ENCODE results near the gene HOXB3. TPM values are rescaled to one million over a fixed set of nuclear protein-coding genes. Genes with fewer than 3 reads are reported as not detected.

The HOXB3 gene
- total RNA-seq, 3 donors from 2014 or later (not counting 1 experiment from before 2014, with no cell fraction given) = 7.9 to 15.6 (median 15.3) TPM

DNA sequence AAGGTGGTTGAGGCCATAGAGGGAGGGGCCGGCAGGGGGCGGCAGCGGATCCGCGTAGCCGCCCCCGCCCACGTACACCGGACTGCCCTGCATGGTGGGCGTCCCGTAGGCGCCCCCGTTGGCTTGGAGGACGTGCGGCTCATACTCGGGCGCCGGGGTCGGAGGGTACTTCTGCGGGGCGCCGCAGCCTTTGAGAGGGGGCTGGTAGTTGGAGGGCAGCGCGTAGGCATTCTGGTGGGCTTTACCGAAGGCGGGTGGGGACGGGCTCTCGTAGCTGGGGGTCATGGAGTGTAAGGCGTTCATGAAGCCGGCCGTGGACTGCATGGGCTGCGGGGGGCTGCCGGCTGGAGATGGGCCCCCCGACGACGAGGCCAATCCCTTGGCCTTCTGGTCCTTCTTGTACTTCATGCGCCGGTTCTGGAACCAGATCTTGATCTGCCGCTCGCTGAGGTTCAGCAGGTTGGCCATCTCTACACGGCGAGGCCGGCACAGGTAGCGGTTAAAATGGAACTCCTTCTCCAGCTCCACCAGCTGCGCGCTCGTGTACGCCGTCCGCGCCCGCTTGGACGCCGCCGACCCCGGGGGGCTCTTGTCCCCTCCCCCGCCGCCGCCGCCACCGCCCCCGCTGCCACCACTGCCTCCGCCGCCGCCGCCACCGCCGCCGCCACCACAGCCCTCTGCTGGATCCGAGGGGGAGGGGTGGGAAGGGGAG lies 39.4 kb downstream of the HOXB3 start:
- Histone ChIP-seq H3K4me1 (ENCODE audit: control insufficient read depth, insufficient read depth, low read length) (peaks cover 34% of the 10 kb centered on the region), H3K36me3 (ENCODE audit: control insufficient read depth, insufficient read depth, low read length) (peaks cover 2% of the 10 kb centered on the region), H3K27me3 (ENCODE audit: control insufficient read depth, insufficient read depth, low read length) (no peaks in the 10 kb centered on the region), H3K27ac (ENCODE audit: low read length) (no peak overlapping the region), H3K9me3 (ENCODE audit: control insufficient read depth, insufficient read depth, low read length) (no peaks in the 10 kb centered on the region), H3K4me3 (ENCODE audit: low read length) (no peak overlapping the region)
- H3K27me3 Mint-ChIP-seq (ENCODE audit: low read depth in 2 of 2) = peaks cover 0 to 8% of the 10 kb centered on the region in 2 donors
- ATAC-seq (no peak), DNase-seq (no peak)
- no peaks in the 10 kb centered on the region for H3K36me3 Mint-ChIP-seq
- no peak overlapping the region for H3K4me3 Mint-ChIP-seq
- intact Hi-C loops (cut with micrococcal nuclease) = no loop called here
- TF ChIP-seq, protein P1, sequence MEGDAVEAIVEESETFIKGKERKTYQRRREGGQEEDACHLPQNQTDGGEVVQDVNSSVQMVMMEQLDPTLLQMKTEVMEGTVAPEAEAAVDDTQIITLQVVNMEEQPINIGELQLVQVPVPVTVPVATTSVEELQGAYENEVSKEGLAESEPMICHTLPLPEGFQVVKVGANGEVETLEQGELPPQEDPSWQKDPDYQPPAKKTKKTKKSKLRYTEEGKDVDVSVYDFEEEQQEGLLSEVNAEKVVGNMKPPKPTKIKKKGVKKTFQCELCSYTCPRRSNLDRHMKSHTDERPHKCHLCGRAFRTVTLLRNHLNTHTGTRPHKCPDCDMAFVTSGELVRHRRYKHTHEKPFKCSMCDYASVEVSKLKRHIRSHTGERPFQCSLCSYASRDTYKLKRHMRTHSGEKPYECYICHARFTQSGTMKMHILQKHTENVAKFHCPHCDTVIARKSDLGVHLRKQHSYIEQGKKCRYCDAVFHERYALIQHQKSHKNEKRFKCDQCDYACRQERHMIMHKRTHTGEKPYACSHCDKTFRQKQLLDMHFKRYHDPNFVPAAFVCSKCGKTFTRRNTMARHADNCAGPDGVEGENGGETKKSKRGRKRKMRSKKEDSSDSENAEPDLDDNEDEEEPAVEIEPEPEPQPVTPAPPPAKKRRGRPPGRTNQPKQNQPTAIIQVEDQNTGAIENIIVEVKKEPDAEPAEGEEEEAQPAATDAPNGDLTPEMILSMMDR (IDR thresholded peaks at IDR 0.05) = no peak
- WGBS (ENCODE audit: insufficient coverage) = 96% methylated on average over 70 of the region's 70 CpGs
- H3K27ac Mint-ChIP-seq = no peak overlapping the region
- peaks cover 40 to 47% of the 10 kb centered on the region in 2 donors for H3K4me1 Mint-ChIP-seq
- no peaks in the 10 kb centered on the region for H3K9me3 Mint-ChIP-seq

DNA sequence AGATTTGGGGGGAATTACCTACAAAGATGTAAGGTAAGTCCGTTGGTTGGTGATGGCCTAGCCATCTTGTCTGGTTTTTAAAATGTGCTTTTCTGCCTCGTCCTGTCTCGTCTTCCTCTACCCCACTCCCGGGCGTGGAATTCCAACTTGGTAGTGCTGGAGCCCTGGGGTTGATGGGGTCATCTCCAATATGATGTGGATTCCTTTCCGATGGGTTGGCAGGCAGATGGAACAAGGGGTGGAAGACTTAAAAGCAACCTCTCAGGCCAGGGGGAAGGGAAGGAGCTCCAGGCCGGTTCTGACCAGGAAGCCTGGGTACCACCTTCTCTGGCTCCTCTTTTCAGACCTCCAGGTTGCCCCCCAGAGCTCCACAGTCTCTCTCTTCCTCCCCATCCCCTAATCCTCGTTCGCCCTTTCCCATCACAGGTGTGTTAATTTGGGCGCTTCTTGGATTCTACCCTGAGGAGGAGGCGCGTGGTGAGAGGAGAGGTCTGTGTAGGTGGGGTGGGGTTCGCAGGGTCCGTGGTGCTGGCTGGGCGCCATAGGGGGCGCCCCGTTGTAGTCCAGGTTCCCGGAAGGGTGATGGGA lies 40.0 kb downstream of the HOXB3 start:
- no peaks in the 10 kb centered on the region for H3K27me3 ChIP-seq (ENCODE audit: control insufficient read depth, insufficient read depth, low read length)
- Mint-ChIP-seq H3K9me3 (no peaks in the 10 kb centered on the region), H3K4me1 (peaks cover 38 to 47% of the 10 kb centered on the region in 2 donors), H3K27me3 (ENCODE audit: low read depth in 2 of 2) (peaks cover 0 to 6% of the 10 kb centered on the region in 2 donors), H3K27ac (no peak overlapping the region), H3K4me3 (no peak overlapping the region), H3K36me3 (no peaks in the 10 kb centered on the region)
- peaks cover 2% of the 10 kb centered on the region for H3K36me3 ChIP-seq (ENCODE audit: control insufficient read depth, insufficient read depth, low read length)
- H3K4me1 ChIP-seq (ENCODE audit: control insufficient read depth, insufficient read depth, low read length) = peaks cover 38% of the 10 kb centered on the region
- TF ChIP-seq, protein P1 (IDR thresholded peaks at IDR 0.05) = no peak
- H3K4me3 ChIP-seq (ENCODE audit: low read length) = no peak overlapping the region
- no peaks in the 10 kb centered on the region for H3K9me3 ChIP-seq (ENCODE audit: control insufficient read depth, insufficient read depth, low read length)
- WGBS (ENCODE audit: insufficient coverage) = 90% methylated on average over 17 of the region's 18 CpGs
- H3K27ac ChIP-seq (ENCODE audit: low read length) = no peak overlapping the region
- intact Hi-C loops (cut with micrococcal nuclease) = no loop called here
- ATAC-seq (no peak), DNase-seq (no peak)

DNA sequence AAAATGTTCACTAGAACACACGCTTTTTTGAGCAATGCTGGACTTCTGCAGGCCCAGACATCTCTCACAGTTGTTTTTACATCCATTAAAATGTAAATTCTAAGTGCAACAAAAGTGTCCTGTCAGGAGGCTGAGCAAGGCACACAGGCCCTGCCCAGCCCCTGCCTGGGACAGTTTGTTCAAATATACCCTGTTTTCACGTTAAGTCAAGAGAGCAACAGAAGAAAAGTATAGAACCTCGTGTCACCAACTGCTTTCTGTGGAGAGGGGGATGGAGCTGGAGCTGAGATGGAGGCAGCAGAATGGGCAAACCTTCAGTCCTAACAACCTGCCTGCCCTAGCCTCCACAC lies 40.8 kb downstream of the HOXB3 start:
- Mint-ChIP-seq H3K27ac (no peak overlapping the region), H3K4me3 (no peak overlapping the region), H3K9me3 (no peaks in the 10 kb centered on the region), H3K27me3 (ENCODE audit: low read depth in 2 of 2) (peaks cover 0 to 4% of the 10 kb centered on the region in 2 donors), H3K4me1 (peaks cover 38 to 47% of the 10 kb centered on the region in 2 donors), H3K36me3 (no peaks in the 10 kb centered on the region)
- 100% methylated on average over 2 of the region's 3 CpGs for WGBS (ENCODE audit: insufficient coverage)
- Histone ChIP-seq H3K36me3 (ENCODE audit: control insufficient read depth, insufficient read depth, low read length) (peaks cover 2% of the 10 kb centered on the region), H3K4me1 (ENCODE audit: control insufficient read depth, insufficient read depth, low read length) (peaks cover 37% of the 10 kb centered on the region), H3K27ac (ENCODE audit: low read length) (no peak overlapping the region), H3K9me3 (ENCODE audit: control insufficient read depth, insufficient read depth, low read length) (no peaks in the 10 kb centered on the region), H3K27me3 (ENCODE audit: control insufficient read depth, insufficient read depth, low read length) (no peaks in the 10 kb centered on the region), H3K4me3 (ENCODE audit: low read length) (no peak overlapping the region)
- intact Hi-C loops (cut with micrococcal nuclease) = no loop called here
- DNase-seq (no peak), ATAC-seq (no peak)
- TF ChIP-seq, protein P1 (IDR thresholded peaks at IDR 0.05) = no peak
